ENCODE data around the gene TECR. TPM values are rescaled to one million over a fixed set of nuclear protein-coding genes. Genes with fewer than 3 reads are reported as not detected.

TECR gene
- total and polyA plus RNA-seq, 2 of the 13 experiments (the other 11 are each of a cell fraction or from before 2014, with no cell fraction given): 54.9 to 121 TPM

DNA sequence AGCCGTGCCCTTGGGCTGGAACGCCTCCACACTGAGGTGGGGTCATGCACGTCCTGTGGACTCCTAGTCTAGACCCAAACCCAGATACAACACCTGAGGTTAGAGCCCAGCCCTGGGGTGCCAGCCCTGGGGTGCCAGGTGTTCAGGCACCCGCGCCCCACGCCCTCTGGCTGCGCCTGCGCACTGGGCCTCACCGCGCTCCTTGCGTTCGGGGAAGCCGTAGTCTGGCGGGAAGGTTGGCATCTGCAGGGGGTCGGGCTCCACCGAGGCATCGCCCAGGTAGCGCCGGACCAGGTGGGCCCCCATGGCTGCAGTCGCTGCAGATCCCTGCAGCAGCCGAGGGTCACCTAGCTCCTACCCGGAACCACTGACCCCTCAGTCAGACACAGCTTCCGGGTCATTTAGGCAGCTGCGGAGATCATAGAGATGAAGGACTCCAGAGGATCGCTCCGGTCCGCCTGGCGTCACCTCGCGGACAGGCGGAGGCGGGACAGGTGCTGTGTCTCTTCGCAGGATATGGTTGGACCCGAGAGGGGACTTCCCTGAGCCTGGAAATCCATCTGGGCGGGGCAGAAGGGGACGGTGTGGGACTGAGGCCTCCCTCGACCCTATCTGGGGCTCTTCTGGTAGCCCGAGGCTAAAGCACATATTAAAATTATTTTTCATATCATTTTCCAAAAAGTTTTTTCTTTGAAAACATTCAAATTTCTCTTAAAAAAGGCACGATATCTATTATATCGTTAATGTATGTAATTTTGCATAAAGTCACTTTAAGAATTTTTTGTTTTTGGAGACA, 42.5 kb downstream of the TECR start, which contains the start of gene NDUFB7 (continued):
- TF ChIP-seq ZMYM4 (CRISPR knock-in tag; IDR thresholded peaks at IDR 0.05): peak; percentile 96
- TF ChIP-seq ZNF672 (CRISPR knock-in tag; IDR thresholded peaks at IDR 0.05): no peak; the same call in 1 of the 2 replicates
- TF ChIP-seq, protein P1, sequence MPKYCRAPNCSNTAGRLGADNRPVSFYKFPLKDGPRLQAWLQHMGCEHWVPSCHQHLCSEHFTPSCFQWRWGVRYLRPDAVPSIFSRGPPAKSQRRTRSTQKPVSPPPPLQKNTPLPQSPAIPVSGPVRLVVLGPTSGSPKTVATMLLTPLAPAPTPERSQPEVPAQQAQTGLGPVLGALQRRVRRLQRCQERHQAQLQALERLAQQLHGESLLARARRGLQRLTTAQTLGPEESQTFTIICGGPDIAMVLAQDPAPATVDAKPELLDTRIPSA (CRISPR knock-in tag; IDR thresholded peaks at IDR 0.05; ENCODE audit: borderline replicate concordance): no peak
- no peak for TF ChIP-seq ZNF781 (CRISPR knock-in tag; IDR thresholded peaks at IDR 0.05; ENCODE audit: borderline replicate concordance, not compliant biosample characterization)
- TF ChIP-seq, protein P2, sequence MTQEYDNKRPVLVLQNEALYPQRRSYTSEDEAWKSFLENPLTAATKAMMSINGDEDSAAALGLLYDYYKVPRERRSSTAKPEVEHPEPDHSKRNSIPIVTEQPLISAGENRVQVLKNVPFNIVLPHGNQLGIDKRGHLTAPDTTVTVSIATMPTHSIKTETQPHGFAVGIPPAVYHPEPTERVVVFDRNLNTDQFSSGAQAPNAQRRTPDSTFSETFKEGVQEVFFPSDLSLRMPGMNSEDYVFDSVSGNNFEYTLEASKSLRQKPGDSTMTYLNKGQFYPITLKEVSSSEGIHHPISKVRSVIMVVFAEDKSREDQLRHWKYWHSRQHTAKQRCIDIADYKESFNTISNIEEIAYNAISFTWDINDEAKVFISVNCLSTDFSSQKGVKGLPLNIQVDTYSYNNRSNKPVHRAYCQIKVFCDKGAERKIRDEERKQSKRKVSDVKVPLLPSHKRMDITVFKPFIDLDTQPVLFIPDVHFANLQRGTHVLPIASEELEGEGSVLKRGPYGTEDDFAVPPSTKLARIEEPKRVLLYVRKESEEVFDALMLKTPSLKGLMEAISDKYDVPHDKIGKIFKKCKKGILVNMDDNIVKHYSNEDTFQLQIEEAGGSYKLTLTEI (CRISPR knock-in tag; conservative IDR thresholded peaks at IDR 0.05): no peak
- no peak; the same call in 1 of the 2 replicates for TF ChIP-seq BCL6 (CRISPR knock-in tag; IDR thresholded peaks at IDR 0.05)
- TF ChIP-seq, protein P3, sequence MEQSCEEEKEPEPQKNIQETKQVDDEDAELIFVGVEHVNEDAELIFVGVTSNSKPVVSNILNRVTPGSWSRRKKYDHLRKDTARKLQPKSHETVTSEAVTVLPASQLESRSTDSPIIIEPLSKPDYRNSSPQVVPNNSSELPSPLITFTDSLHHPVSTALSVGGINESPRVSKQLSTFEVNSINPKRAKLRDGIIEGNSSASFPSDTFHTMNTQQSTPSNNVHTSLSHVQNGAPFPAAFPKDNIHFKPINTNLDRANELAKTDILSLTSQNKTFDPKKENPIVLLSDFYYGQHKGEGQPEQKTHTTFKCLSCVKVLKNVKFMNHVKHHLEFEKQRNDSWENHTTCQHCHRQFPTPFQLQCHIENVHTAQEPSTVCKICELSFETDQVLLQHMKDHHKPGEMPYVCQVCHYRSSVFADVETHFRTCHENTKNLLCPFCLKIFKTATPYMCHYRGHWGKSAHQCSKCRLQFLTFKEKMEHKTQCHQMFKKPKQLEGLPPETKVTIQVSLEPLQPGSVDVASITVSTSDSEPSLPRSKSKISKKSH (CRISPR knock-in tag; IDR thresholded peaks at IDR 0.05; ENCODE audit: borderline replicate concordance): peak; percentile 78; the same call in 1 of the 2 replicates
- peak; percentile 95 for TF ChIP-seq SMAD3 (CRISPR knock-in tag; IDR thresholded peaks at IDR 0.05)
- TF ChIP-seq, protein P4, sequence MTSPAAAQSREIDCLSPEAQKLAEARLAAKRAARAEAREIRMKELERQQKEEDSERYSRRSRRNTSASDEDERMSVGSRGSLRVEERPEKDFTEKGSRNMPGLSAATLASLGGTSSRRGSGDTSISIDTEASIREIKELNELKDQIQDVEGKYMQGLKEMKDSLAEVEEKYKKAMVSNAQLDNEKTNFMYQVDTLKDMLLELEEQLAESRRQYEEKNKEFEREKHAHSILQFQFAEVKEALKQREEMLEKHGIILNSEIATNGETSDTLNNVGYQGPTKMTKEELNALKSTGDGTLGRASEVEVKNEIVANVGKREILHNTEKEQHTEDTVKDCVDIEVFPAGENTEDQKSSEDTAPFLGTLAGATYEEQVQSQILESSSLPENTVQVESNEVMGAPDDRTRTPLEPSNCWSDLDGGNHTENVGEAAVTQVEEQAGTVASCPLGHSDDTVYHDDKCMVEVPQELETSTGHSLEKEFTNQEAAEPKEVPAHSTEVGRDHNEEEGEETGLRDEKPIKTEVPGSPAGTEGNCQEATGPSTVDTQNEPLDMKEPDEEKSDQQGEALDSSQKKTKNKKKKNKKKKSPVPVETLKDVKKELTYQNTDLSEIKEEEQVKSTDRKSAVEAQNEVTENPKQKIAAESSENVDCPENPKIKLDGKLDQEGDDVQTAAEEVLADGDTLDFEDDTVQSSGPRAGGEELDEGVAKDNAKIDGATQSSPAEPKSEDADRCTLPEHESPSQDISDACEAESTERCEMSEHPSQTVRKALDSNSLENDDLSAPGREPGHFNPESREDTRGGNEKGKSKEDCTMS (CRISPR knock-in tag; conservative IDR thresholded peaks at IDR 0.05): no peak
- TF ChIP-seq, protein P5, sequence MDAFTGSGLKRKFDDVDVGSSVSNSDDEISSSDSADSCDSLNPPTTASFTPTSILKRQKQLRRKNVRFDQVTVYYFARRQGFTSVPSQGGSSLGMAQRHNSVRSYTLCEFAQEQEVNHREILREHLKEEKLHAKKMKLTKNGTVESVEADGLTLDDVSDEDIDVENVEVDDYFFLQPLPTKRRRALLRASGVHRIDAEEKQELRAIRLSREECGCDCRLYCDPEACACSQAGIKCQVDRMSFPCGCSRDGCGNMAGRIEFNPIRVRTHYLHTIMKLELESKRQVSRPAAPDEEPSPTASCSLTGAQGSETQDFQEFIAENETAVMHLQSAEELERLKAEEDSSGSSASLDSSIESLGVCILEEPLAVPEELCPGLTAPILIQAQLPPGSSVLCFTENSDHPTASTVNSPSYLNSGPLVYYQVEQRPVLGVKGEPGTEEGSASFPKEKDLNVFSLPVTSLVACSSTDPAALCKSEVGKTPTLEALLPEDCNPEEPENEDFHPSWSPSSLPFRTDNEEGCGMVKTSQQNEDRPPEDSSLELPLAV (CRISPR knock-in tag; conservative IDR thresholded peaks at IDR 0.05; ENCODE audit: low read depth): no peak
- no peak for TF ChIP-seq SNAPC2 (CRISPR knock-in tag; IDR thresholded peaks at IDR 0.05)
- TF ChIP-seq NFRKB (IDR thresholded peaks at IDR 0.05): no peak
- TF ChIP-seq, protein P6, sequence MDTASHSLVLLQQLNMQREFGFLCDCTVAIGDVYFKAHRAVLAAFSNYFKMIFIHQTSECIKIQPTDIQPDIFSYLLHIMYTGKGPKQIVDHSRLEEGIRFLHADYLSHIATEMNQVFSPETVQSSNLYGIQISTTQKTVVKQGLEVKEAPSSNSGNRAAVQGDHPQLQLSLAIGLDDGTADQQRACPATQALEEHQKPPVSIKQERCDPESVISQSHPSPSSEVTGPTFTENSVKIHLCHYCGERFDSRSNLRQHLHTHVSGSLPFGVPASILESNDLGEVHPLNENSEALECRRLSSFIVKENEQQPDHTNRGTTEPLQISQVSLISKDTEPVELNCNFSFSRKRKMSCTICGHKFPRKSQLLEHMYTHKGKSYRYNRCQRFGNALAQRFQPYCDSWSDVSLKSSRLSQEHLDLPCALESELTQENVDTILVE (CRISPR knock-in tag; IDR thresholded peaks at IDR 0.05): peak; percentile 93
- TF ChIP-seq, protein P7, sequence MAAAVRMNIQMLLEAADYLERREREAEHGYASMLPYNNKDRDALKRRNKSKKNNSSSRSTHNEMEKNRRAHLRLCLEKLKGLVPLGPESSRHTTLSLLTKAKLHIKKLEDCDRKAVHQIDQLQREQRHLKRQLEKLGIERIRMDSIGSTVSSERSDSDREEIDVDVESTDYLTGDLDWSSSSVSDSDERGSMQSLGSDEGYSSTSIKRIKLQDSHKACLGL (CRISPR knock-in tag; IDR thresholded peaks at IDR 0.05): peak; percentile 89; the same call in 1 of the 2 replicates
- TF ChIP-seq, protein P8, sequence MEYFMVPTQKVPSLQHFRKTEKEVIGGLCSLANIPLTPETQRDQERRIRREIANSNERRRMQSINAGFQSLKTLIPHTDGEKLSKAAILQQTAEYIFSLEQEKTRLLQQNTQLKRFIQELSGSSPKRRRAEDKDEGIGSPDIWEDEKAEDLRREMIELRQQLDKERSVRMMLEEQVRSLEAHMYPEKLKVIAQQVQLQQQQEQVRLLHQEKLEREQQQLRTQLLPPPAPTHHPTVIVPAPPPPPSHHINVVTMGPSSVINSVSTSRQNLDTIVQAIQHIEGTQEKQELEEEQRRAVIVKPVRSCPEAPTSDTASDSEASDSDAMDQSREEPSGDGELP (IDR thresholded peaks at IDR 0.05; ENCODE audit: borderline replicate concordance, low read depth): peak; percentile 93
- TF ChIP-seq MYC (CRISPR knock-in tag; IDR thresholded peaks at IDR 0.05; ENCODE audit: borderline replicate concordance): peak; percentile 73; the same call in 1 of the 2 replicates
- TF ChIP-seq MTA1 (CRISPR knock-in tag; IDR thresholded peaks at IDR 0.05; ENCODE audit: borderline replicate concordance): peak; percentile 47; the same call in 1 of the 2 replicates
